Fibroblast of skin of right quadriceps (primary cell): ENCODE data around the gene CERS5.
"Not testable (repeated sequence)": the region's sequence is repeated elsewhere in the genome, so short reads cannot be mapped to it uniquely, and the experiment has no call there.

Experiments
- DNase-seq: peaks from one replicate; pipeline ENCODE4 v3.0.0-alpha.2; 2013

The CERS5 gene

DNA sequence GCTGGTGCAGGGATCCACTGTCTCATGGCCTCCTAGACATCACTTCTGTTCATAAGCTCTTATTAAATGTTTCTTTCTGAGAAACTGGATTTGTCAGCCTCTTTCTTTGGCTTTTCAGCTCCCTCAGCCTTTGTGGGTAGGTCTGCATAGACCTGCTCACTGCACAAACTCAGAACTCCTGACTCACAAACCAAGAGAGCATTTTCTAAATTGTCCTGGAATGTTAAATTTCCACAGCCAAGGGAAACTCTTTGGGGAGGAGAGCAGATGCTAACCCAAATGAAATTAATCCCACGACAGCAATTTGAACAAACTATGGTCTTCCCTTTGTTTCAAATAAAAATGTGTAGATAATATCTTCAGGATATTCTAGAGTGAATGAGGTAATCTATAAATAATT is 19.5 kb upstream of the CERS5 start:
- peak; percentile 88 for DNase-seq

DNA sequence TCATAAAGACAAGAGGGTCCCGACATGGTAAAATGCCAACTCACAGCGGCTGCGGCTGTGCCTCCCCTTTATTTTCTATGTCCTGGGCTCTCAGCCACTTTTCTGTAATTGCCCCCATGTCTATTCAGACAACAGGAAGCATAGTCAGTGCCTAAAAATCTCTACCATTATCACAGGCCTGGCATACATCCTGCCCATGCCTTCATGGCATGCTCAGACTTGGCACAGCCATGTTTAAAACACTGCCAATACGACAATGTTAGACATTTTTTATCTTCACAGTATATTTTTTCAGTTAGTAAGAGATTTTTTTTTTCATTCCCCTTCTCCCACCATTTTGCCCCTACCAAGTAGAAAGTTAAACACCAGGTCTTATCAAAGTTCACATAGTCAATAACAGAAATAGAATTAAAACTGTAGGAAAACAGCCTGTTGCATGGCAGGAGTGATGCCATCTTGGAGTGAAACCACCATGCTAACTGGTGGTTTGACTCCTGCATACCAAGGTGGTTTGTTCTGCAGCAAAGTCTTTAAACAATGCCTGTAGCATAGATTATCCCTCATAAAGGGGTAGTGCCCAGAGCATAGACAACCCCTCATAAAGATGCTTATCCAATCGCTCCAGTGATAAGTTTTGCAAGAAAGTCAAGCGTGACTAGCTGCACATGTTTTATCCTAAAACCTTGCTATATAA is 18.9 kb upstream of the CERS5 start:
- peak; percentile 38 for DNase-seq

DNA sequence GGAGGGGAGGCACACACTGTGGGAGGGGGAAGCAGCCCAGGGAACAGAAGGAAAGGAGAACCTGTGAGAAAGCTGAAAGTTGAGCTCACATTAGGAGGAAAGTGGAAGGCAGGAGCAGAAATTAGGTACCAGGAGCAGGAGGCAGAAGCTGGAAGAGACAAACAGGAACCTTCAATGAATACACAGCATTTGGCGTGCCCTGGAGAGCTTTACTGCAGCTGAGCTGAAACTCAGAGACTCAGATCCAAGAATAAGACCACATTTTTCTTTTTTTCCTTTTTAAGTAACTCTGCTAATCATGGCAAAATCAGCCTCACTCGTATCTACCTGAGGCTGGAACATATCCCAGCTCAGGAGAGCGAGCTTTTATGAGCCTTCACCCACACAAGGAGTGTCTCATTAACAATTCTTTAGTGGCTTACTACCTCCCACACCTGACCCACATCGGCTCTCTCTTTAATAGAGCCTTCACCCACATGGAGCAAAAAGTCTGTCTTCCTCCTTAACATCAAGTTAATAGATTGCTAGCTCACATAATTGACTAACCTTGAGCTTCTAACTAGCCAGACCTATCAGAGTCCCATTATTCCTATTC is 18.2 kb upstream of the CERS5 start:
- DNase-seq, result no peak

DNA sequence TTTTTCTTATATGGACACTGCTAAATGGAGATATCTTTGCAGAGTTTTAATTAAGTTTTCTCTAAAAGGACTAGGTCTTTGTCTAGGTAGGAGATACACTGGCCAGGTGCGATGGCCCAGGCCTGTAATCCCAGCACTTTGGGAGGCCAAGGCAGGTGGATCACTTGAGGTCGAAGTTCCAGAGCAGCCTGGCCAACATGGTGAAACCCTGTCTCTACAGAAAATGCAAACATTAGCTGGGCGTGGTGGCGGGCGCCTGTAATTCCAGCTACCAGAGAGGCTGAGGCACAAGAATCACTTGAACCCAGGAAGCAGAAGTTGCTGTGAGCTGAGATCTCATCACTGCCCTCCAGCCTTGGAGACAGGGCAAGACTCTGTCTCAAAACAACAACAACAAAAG is 17.1 kb upstream of the CERS5 start:
- DNase-seq, result no peak

DNA sequence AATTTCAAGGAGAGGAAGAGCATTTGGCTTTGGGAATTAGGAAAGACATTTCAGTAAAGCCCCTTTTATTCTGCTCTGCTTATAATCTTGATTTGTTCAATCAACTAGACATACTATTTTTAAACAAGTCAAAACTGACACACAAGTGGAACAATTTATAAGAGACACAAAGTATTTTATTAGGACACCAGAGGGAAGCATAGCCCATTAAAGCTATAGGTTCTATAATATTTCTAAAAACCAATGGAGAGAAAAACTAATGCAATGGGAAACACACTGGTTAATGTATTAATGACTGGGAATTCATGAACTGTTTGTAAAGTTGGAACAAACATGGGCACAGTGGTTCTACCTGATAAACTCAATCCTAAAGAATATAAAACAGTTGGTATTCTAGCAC is 15.3 kb upstream of the CERS5 start:
- no peak for DNase-seq

DNA sequence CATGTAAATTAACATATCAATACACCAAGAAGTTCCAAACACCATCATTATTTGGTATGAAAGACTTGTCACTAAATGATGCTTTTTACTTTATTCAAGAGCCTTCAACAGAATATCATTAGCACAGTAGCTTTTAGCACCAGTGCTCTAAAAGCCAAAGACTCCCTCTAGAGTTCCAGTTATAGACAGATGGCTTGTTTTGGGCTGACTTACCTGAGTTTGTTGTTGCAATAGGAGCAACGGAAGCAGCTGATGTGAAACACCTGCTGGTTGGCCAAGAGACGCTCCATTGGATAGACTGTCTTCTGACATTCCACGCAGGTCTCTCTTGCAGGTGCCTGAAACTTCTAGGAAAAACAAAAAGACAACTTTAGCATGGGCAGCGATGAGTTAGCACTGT is 14.5 kb upstream of the CERS5 start:
- DNase-seq, result no peak

DNA sequence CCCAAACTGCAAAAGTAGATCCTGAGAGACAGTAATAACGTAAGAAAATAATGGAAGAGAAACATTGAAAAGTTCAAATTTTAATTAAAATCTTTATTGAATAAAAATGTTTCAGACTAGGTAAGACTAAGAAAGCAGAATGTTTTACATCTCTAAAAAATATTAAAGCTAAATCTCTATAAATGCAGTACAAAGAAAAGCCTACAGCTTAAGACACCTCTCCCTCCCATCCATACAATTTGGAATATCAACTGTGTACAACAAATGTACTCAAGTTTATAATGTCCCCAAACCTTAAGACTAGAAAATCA is 8.5 kb upstream of the CERS5 start:
- DNase-seq, result no peak

DNA sequence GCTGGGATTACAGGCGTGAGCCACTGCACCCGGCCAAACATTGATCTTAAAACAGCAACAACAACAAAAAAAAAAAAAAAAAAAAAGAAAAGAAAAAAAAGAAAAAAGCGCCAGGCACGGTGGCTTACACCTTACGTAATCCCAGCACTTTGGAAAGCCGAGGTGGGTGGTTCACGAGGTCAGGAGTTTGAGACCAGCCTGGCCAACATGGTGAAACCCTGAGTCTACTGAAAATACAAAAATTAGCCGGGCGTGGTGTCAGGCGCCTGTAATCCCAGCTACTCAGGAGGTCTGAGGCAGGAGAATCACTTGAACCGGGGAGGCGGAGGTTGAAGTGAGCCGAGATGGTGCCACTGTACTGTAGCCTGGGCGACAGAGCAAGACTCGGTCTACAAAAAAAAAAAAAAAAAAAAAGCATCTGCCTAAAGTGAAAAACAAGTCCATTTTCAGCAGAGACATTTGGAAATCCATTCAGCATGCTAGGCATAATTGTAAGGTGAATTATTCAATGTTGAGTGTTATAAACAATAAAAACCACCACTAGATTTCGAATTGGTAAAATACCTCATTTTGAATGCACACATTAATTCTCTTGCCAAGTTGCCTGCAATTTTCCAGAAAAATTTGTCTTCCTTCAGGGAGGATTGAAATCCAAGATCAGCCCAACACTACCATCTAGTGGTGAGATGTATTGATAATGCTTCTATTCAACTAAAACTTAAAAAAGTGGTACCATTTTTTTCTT is 8.0 kb upstream of the CERS5 start:
- DNase-seq, result peak; percentile 78

DNA sequence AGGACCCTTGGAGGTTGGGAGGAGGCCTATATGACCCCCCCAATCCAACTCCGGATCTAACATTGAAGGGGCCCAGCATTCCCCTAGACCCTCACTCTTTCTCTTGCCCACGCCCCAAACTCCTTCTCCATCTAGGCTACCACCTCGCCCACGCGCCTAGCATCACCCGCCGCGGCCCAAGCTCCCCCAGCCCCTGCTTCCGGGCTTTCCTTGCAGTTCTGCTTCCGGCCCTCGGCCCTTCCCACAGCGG is 445 bp downstream of the CERS5 start:
- no peak for DNase-seq

DNA sequence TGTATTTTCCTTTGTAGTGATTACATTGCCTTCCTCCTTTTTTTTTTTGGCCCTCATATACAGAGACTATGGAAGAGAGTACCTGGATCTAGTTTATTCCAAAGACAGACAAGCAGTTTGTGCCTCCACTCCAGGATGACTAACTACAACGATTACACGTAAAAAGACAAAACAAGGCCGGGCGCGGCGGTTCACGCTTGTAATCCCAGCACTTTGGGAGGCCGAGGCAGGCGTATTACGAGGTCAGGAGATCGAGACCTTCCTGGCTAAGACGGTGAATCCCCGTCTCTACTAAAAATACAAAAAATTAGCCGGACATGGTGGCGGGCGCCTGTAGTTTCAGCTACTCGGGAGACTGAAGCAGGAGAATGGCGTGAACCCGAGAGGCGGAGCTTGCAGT is 2.2 kb downstream of the CERS5 start:
- no peak for DNase-seq

DNA sequence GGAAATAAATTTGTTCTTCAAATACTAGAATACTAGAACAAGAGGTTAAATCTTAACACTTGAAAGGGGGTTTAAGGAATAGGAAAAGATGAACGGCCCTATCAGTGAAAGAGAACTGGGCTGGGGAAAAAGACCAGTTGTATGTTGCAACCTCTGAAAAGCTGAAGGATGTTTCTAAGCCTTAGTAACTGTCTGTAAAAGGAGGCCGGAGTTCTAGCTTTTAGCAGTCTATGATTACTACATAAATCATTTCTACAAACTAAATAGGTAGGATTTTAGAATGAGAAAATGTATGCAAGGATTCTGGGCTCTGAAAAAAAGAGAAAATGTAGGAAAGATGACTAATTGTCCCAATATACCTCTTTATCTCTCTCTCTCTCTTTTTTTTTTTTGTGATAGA is 4.9 kb downstream of the CERS5 start:
- peak; percentile 56 for DNase-seq

DNA sequence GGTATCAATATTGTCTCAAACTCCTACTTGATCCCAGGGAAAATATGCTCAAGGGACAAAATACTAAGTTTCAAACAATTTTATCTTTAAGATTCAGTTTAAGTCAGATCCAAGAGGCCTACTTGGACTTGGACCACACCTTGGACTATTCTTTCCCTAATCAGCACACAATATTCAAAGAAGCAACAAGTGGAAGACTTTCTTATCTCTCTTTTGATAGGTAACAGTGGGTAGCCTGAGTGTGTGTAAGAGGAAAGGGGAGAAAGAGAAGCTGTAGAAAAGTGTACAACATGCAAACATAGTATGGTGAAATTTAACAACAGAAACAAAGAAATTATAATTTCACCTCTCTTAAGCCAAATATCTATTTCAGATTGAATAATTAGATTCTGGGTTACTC is 6.5 kb downstream of the CERS5 start:
- no peak for DNase-seq

DNA sequence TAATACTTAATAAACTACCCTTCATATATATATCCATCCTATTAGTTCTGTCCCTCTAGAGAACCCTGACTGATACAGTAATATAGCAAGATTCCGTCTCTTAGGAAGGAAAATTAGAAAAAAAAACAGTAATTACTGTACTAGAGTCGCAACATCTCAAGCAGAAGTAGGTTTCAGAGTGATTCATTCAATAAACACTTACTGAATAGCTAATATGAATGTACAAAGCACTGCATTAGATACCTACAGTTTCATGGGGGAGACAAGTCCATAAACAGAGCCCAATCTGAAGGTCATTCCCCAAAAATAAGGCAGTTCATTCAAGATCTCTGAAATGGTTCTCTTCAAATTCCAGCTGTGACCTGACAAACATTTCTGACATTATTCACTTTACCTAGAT is 9.9 kb downstream of the CERS5 start:
- peak; percentile 11 for DNase-seq

DNA sequence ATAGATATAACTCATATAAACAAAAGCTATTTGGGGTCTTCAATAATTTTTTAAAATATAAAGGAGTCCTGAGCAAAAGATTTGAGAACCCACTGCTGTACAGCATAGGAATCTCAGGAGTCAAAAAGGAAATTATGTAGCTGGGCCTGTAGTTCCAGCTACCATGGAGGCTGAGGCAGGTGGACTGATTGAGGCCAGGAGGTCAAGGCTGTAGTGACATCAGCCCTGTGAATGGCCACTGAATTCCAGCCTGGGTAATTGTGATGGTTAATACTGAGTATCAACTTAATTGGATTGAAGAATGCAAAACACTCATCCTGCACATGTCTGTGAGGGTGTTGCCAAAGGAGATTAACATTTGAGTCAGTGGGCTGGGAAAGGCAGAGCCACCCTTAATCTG is 10.5 kb downstream of the CERS5 start:
- DNase-seq, result no peak

DNA sequence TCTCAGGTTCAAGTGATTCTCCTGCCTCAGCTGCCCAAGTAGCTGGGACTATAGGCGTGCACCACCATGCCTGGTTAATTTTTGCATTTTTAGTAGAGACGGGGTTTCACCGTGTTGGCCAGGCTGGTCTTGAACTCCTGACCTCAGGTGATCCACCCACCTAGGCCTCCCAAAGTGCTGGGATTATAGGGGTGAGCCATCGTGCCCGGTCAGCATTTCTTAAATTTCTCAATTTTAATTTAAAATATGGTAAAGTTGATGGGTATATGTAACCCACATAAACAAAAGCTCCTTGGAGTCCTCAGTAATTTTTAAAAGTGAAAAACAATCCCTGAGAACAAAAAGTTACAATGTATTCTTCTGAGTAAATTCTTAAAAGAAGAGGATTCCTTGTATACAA is 12.2 kb downstream of the CERS5 start:
- not testable (repeated sequence) for DNase-seq

DNA sequence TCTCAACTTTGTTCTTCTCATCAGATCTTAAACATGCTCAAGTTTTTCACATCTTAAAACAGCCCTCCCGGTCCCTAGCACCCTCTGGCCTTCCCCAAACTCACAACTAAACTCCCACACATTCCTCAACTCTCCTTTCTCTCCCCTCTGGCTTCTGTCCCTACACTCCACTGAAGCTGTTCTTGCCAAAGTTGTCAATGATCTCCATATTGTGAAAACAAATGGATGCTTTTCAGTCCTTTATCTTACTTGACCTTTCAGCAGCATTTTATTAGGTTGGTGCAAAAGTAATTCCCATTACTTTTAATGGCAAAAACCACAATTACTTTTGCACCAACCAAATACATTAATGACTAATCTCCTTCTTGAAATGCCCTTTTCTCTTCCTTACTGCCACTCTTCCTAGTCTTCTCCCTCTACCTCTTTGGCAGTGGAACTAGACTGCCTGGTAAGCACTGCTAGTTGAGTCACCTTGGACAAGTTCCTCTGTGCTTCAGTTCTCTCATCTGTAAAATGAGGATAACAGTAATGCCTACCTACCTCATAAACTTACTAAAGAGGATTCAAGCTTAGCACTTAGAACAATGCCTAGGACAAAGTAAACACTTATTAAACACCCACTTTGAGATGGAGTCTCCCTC is 16.0 kb downstream of the CERS5 start:
- DNase-seq, result no peak

DNA sequence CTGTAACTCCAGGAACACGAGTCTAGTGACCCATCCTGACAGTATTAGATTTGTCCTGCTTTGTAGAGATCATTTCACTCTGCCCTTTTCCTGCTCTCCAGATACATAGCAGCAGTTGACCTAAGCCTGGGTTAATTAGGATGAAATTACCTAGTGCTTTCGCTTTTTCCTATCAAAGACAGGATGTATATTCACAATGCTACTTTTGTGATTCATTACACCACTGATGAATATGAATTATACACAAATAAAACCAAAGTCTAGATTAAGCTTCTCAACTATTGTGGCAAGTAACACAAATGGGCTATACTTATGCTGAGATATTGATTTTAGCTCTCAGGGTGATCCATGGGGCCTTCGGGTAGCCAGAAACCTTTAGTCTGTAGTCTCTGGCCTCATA is 17.9 kb downstream of the CERS5 start:
- DNase-seq, result no peak

DNA sequence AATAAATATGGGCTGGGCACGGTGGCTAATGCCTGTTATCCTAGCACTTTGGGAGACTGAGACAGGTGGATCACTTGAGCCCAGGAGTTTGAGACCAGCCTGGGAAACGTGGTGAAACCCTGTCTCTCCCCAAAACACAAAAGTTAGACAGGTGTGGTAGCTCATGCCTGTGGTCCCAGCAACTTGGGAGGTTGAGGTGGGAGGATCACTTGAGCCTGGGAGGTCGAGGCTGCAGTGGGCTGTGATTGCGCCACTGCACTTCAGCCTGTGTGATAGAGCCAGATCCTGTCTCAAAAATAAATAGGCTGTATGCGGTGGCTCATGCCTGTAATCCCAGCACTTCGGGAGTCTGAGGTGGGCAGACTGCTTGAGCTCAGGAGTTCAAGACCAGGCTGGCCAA is 19.2 kb downstream of the CERS5 start:
- DNase-seq, result not testable (repeated sequence)

DNA sequence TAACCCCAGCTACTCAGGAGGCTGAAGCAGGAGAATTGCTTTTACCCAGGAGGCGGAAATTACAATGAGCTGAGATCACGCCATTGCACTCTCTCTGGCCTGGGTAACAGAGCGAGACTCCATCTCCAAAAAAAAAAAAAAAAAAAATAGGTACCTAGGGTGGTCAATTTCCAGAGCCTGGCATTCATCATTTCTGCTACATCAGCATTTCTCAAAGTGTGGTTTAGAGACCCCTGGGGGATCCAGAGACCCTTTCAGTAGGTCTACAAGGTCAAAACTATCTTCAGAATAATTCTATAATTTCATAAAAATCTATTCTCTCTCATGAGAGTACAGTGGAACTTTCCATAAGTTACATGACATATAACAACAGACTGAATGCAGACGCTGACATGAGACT is 19.9 kb downstream of the CERS5 start:
- no peak for DNase-seq

DNA sequence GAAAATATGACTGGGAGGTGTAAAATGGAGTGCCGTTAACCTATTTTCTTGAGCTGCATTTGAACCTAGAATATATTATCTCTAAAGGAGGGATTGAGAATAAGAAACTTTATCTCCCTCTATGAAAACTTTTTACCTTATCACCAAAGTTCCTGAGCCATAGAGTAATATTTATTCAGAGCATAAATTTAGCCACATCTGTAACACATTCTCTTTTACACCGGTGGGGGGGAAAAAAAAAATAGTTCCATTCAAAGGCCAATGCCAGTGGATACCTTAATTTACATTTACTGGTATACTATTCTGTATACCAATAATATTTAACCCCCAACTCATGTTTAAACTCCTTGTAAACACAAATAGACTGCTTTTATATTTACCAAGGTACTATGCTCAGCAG is 21.7 kb downstream of the CERS5 start:
- no peak for DNase-seq

DNA sequence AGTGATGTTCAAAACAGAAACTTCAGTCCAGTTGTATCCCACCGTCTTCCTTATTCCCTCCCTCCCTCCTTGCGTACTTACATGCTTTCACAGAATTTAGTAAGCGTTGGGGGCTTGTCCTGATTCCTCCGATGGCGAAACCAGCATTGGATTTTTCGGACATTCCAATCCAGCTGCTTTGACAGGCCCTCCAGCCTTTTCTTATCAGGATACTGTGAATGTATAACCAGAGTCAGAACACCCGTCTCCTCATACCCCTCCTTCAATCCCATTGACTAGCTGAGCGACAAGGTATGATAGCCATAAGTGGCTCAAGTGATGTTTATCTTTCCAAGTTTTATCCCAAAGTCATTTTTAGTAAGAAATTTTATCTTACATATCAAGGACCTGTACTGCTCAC is 24.2 kb downstream of the CERS5 start:
- no peak for DNase-seq

DNA sequence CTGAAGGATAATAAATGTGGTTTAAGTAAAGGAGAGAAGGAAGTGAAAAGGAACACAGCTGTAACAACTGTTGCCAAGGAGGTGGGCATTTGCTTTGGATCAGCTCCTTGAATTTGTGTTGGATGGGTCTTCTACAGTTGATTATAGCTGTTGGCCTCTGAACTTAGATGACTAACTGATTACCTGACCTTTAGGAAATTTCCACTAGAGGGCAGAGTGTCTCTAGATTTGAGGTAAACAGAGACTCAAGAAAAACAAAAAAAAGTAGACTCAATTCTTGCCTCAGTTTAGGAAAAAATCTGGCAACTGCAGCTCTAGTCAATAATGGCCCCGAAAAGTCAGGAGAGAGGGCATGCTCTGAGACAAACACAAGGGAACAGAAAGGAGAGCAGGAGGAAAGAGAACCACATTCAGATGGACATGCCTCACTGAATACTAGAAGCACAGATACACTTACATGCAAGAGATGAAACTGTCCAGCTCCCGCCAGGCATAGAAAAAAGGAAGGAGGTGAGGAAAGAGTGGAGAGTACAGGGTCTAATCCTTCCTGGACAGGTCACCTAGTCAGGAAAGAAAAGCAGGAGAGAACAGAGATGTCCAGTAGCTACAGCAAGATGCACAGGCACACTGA is 34.5 kb downstream of the CERS5 start:
- DNase-seq, result peak; percentile 62

DNA sequence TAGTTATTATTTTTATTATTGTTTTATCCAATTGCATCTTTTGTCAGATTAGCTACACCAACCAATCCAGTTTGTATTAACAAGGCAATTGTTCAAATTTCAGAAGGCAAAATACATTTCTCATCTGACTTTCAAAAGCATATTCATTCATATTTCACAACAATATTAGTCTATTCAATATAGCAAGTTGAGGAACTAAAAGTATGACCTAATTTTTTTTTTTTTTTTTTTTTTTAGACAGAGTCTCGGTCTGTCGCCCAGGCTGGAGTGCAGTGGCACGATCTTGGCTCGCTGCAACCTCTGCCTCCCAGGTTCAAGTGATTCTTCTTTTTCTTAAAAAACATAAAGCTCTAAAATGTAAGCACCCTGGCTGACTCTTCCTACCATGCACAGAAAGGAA is 37.9 kb downstream of the CERS5 start:
- no peak for DNase-seq

DNA sequence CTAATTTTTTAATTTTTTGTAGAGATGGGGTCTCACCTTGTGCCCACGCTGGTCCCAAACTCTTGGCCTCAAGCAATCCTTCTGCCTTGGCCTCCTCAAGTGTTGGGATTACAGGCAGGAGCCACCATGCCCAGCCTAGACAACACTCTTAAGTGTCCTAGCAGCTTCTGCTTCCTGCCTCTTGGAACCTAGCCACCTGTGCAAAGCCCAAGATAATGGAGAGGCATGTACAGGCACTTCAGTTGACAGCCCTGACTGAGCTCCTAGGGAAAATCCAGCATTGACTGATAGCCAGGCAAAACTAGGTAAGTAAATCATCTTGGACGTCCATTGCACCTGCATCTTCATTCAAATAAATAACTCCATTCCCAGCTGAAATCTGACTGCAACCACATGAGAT is 39.6 kb downstream of the CERS5 start:
- DNase-seq, result no peak
